ENCODE data around the gene MPND.

DNA sequence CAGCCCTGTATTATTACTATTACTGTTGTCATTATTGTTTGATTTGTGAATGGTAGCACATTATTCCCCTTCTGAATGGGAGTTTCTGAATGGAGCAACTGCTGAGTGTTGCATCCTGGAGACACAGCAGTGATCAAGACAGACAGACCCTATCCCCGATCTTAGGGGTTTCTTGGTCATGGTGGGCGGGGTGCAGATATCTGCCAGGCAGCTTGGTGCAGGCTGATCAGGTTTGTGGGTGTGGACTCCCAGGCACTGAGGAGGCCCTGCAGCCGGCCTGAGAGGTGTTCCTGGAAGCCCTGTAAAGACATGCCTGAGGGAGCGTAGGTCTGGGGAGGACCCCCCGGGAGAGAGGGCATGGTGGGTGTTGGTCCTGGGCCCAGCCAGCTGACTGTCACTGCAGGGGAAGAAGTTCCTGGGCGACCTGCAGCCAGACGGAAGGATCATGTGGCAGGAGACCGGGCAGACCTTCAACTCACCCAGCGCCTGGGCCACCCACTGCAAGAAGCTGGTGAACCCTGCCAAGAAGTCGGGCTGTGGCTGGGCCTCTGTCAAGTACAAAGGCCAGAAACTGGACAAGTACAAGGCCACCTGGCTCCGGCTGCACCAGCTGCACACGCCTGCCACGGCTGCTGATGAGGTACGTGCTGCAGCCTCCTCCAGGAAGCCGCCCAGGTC, 2.1 kb downstream of the MPND start:
- TF ChIP-seq, protein P1, sequence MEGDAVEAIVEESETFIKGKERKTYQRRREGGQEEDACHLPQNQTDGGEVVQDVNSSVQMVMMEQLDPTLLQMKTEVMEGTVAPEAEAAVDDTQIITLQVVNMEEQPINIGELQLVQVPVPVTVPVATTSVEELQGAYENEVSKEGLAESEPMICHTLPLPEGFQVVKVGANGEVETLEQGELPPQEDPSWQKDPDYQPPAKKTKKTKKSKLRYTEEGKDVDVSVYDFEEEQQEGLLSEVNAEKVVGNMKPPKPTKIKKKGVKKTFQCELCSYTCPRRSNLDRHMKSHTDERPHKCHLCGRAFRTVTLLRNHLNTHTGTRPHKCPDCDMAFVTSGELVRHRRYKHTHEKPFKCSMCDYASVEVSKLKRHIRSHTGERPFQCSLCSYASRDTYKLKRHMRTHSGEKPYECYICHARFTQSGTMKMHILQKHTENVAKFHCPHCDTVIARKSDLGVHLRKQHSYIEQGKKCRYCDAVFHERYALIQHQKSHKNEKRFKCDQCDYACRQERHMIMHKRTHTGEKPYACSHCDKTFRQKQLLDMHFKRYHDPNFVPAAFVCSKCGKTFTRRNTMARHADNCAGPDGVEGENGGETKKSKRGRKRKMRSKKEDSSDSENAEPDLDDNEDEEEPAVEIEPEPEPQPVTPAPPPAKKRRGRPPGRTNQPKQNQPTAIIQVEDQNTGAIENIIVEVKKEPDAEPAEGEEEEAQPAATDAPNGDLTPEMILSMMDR (IDR thresholded peaks at IDR 0.05): no peak
- TF ChIP-seq POLR2A (IDR thresholded peaks at IDR 0.05): no peak

All from heart left ventricle (tissue), 13 donors.